A549 treated with AZD9567 at 1 μM for 4 hours (cell line): ENCODE measurements around the gene MYOM3. TPM values are rescaled to one million over a fixed set of nuclear protein-coding genes. Genes with fewer than 3 reads are reported as not detected.

Source experiments
- total RNA-seq: library from RNA; stranded (reverse); fragments of 200-300 nt; extraction: Qiagen RNA extraction; gene quantifications from 5 replicates; pipeline ENCODE4 v1.2.3, GENCODE V29; 2022; ENCODE audit not compliant: insufficient read depth

MYOM3 gene
- 5.2 to 5.9 TPM (median 5.8 TPM) in 5 replicates for total RNA-seq

GRCh38 chr1:24111996-24112779, at the start of gene MYOM3:
Gene MYOM3 (minus strand): TSS chr1:24112135. CDS start chr1:24108636, 3,499 bp downstream.

DNA sequence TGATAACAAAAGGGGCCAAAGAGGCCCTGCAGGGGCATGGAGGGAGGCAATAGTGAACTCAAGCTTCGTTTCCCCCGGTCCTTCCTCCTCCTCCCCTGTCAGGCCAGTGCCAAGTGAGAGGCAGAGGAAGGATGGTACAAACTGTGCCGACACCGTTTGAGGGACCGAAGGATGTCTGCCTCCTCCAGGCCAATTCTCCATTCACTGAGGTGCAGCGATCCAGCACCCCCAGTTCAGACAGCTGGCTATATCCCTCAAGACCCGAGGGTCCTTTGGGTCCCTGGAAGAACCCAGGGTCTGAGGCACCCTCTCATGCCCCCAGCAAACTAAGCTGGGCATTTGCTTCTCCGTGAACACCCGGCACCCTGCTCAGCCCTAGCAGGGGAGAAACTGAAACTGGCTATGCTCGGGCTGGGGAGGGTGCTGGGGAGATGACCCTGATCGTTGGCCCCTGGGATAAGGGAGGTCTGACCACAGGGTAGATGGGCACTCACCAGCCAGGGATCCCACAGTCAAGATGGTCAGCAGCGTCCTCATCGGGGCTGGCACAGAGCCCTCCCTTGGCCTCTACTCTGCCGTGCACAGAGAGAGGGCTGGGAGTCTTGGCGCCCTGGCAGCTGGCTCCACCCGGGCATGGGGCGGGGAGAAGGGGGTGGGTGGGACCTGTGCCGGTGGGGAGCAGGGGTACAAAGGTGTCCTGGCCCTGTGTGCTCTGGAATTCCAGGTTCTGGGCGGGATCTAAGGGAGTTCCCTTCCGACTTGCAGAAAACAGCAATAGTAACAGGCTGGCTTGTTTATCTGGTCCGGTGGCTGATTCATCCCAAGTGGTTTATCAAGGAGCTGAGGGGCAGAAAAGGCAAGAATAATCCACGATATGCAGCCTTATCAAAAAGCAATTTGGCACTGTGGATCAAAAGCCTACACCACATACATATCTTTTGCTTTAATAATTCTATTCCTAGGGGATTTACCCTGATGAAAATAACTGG, 30.9 kb upstream of the MYOM3 start, which contains the start of gene IL22RA1:
TSS of gene IL22RA1 (minus strand) at position 595 of the 989 bp plus-strand sequence. CDS start at position 537, 58 bp downstream.

Other genes starting within 250 kb of the MYOM3 start
- gene FUCA1, start 243.8 kb downstream of the MYOM3 start, total RNA-seq, result 9.3 to 13.1 TPM (median 10.8 TPM) in 5 replicates
- not detected in 5 replicates for gene CNR2, start 198.8 kb downstream of the MYOM3 start, total RNA-seq
- gene PNRC2, start 152.3 kb downstream of the MYOM3 start, total RNA-seq, result 26.4 to 64.3 TPM (median 36.8 TPM) in 5 replicates
- gene SRSF10, start 131.8 kb downstream of the MYOM3 start, total RNA-seq, result 78.8 to 95.3 TPM (median 91.0 TPM) in 5 replicates
- 4.8 to 8.6 TPM (median 5.7 TPM) in 5 replicates for gene IL22RA1, start 31.0 kb upstream of the MYOM3 start, total RNA-seq
- 0.60 to 1.3 TPM (median 0.75 TPM) in 4 of 5 replicates, not detected in the other for gene IFNLR1, start 75.2 kb upstream of the MYOM3 start, total RNA-seq
- 0.39 to 0.57 TPM (median 0.50 TPM) in 4 of 5 replicates, not detected in the other for gene GRHL3, start 207.2 kb upstream of the MYOM3 start, total RNA-seq